Skeletal muscle cell (primary cell): ENCODE results near the gene WDR5.
A peak's percentile ranks its signal among the peaks of the same experiment; 100 is the strongest.

Source experiments
- DNase-seq: peaks from one replicate; pipeline ENCODE4 v3.0.0-alpha.2; 2010; ENCODE audit warnings: low read depth
- H3K4me3 ChIP-seq: 2 replicates; pipeline ENCODE4 v1.5.1; 2011; ENCODE audit warnings: low read depth, mild to moderate bottlenecking, control low read depth, low read length, moderate library complexity

WDR5 gene

DNA sequence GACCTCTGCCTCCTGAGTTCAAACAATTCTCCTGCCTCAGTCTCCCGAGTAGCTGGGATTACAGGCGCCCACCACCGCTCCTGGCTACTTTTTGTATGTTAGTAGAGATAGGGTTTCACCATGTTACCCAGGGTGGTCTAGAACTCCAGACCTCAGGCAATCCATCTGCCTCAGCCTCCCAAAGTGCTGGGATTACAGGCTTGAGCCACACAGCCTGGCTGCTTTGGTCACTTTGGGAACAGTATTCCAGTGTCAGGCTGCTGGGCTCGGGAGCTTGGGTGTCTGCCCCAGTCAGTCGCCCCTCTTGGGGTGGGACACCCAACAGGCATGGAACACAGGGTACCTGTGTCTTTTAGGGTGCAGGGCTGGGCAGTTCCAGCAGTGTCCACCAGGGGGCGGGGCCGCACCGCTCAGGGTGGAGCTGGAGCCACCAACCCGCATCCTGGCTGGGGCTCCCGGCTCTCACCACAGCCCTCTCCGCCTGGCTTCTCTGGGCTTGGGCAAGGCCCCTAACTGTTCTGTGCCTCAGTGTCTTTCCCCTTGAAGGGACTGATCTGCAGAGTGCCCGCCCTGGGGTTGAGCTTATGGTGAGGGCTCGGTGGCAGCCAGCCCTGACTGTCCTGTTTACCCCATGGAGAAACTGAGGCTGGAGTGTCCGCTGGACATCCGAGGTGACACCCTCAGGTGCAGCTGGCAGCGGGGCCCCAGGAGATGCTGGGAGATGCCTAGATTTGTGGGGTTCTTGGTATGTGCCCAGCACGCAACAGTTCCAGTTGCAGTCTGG is 34.8 kb downstream of the WDR5 start:
- H3K4me3 ChIP-seq: no peak overlapping the region
- DNase-seq: no peak

DNA sequence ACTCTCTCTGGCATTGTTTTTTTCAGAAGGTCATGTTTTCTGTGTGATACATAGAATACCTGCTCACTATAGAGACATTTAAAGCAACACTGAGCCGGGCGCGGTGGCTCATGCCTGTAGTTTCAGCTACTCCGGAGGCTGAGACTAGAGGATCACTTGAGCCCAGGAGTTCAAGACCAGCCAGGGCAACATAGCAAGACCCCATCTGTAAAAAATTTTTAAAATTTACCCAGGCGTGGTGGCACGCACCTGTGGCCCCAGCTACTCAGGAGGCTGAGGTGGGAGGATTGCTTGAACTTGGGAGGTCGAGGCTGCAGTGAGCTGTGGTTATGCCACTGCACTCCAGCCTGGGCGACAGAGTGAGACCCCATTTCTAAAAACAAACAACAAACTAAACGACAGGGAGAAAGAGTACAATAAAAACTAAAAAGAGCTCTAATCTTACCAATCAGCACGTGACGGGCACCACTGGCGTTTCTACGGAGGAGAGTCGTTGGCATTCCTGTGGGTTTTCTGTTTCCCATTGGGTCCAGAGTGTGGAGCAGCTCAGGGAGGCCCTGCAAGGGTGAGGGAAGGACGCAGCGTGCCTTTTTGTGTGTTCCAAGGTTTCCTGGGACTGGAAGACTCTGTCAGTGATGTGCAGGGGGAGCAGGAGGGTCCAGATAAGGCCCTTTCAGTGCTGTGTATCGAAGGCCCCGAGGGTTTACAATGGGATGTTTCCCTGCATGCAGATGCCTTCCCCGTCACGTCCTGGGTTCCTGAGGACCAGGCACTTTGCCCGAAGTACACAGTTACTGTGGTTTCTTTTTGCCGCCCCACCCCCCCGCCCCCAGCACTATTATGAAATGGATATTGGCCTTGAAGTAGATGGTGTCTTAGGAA is 35.7 kb downstream of the WDR5 start:
- DNase-seq: no peak
- no peak overlapping the region for H3K4me3 ChIP-seq

DNA sequence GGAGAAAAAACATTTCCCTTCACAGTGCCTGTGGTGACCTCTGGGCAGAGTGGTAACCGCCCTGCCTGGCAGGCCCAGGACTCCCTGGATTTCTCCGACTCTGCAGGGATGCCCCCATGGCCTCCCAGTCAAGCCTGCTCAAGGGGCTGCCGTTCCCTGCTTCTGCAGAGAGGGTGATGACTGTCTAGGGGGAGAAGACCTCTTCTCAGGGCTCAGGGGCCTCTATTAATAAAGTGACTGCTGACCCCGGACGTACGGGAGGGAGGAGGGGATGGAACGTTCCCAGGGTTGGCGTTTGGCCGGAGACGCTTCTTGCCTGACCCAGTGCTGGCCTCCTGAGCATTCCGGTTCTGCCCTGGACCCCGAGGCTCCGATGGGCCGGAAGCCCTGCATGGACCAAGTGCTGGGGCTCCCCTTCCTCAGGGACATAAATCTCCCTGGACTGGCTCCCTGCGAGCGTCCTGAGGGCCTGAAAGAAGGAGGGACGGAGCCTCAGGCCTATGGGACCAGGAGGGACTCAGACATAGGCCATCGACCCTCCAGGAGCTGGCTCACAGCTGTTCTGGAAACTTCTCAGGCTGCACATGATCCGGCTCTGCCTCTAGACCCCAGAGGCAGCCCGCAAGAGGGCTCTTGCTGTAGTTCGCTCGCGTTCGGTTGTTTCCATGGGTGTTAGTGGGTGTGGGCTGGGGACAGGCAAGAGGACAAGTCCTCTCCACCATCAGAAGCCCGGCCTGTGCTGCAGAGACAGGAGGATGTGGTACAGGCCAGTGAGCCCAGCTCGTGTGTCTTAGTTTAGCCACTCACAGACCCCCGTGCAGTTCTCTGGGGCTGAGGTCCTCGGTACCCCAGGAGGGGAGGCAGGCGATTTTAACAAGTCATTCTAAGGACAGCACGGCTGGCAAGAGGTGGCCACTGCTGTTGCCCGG is 36.6 kb downstream of the WDR5 start:
- DNase-seq: no peak

GRCh38 chr9:134173127-134174072 is 37.5 kb downstream of the WDR5 start:
- DNase-seq: no peak
- H3K4me3 ChIP-seq: no peak overlapping the region

More for the DNA sequence above, 36.6 kb downstream of the WDR5 start:
- no peak overlapping the region for H3K4me3 ChIP-seq

GRCh38 chr9:134174073-134174449 is 38.2 kb downstream of the WDR5 start:
- DNase-seq: no peak
- no peak overlapping the region for H3K4me3 ChIP-seq

DNA sequence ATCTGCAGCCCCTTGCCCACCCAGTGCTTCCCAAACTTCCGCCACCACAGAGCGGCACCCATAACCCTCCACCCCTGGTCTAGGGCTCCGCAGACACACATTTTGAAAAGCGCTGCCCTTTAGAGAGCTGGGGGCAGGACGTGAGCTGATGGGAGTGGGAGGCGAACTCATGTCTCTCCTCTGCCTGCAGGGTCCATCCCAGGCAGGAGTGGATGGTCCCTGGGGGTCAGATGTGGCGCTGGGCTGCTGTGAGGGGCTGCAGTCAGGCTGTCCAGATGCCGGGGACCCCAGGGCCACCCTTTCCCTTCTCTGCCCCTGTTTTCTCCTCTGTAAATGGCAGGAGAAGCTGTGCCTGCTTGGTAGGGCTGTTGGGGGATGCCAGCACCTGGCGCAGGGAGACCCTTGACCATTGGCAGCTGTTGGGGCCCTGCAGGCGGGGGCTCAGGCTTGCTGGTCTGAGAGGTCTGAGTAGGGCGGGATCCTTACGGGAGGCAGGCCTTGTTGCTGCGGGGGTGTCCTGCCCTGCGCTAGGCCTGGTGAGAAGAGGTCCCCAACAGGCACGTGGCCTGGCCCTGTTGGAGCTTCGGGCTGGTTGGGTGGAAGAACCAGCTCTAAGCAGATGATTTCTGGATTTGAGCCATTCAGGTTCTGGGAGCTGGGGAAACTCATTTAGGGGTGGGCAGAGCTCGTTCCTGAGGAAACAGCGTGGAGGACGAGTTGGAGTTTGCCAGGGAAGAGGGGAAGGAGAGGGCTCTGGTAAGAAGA is 38.8 kb downstream of the WDR5 start:
- H3K4me3 ChIP-seq: no peak overlapping the region
- no peak for DNase-seq

GRCh38 chr9:134175291-134175807 is 39.5 kb downstream of the WDR5 start:
- no peak for DNase-seq
- no peak overlapping the region for H3K4me3 ChIP-seq

GRCh38 chr9:134175808-134176598 is 40.1 kb downstream of the WDR5 start:
- no peak for DNase-seq
- no peak overlapping the region for H3K4me3 ChIP-seq

- H3K4me3 ChIP-seq: no peak overlapping the region
- DNase-seq: no peak
Measured at GRCh38 chr9:134176599-134176968, 40.7 kb downstream of the WDR5 start.

- no peak for DNase-seq
- H3K4me3 ChIP-seq: no peak overlapping the region
Measured at GRCh38 chr9:134177186-134177585, 41.3 kb downstream of the WDR5 start.

DNA sequence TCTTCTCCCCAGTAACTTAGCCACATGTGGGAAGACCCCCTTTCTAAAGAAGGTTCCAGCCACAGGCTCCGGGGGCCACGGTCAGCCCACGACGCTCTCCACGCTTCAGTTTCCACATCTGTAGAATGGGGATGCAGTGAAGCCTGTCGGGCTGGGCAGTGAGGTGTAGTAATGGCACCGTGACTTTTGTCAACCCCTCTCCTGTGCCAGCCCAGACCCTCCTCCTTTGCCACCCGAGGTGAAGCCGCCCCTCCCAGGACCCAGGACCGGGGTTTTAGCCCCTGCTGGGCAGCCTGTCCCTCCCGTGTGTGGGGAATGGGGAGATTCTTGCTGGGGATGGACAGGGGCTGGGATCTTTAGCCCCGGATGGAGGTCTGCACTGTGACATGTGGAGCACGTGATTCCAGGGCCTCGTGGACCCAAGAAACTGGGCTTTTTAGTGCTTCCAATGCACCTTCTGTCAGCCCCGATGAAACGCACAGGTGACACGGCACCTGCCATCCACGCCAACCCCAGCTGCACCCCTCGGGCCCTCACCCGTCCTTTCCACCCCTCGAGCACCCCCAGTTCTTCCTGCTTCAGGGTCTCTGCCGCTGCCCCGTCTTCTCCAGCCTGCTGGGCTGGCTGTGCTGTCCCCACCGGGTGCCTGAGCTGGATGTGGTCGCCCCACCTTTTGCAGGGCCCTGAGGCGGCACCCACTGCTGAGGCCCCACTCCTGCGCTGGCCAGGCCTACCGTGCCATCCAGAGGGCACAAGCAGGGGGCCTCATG is 41.9 kb downstream of the WDR5 start:
- H3K4me3 ChIP-seq: no peak overlapping the region
- DNase-seq: no peak

GRCh38 chr9:134178394-134178767 is 42.5 kb downstream of the WDR5 start:
- no peak overlapping the region for H3K4me3 ChIP-seq
- no peak for DNase-seq

DNA sequence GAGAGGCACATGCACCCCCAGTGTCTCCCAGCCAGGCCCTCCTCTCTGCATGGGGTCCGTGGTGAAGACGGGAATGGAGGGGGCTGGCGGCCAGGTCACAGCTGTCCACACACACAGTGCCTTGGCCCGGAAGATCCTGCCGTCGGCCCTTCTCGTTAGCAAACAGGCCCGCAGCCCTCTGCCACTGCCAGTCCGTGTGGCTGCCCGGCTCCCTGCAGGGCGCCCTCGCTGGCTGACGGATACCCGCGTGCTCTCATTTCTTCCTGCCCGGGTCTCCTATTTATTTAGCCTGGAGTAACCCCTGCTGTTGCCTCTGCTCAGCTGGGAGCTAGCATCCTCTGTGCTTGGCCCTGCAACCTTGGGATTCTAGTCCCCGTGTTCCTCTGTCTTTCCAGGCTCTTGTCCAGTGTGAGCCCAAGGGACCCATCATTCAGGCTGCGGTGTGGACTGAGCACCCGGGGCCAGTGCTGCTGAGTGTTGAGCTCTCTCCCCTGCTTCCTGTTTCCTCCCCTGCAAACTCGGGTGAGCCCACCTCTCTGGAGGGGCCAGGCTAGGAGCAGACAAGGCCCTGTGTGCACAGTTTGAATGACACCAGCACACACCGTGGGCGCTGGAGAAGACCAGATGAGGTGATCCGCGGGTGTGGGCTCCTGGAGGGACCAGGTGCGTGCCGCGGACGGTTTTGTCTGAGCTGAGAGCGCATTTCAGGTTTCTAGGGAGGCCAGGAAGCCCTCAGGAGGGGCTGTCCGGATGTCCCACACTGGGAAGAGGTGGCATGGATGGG is 43.1 kb downstream of the WDR5 start:
- peak; percentile 84 for DNase-seq

GRCh38 chr9:134179595-134179917 is 43.7 kb downstream of the WDR5 start:
- H3K4me3 ChIP-seq: no peak overlapping the region
- no peak for DNase-seq

More for the DNA sequence above, 43.1 kb downstream of the WDR5 start:
- no peak overlapping the region for H3K4me3 ChIP-seq

- no peak for DNase-seq
Measured at GRCh38 chr9:134179918-134180785, 44.3 kb downstream of the WDR5 start.

More at GRCh38 chr9:134179918-134180785, 44.3 kb downstream of the WDR5 start:
- no peak overlapping the region for H3K4me3 ChIP-seq
